GM23338 (cell line): ENCODE data around the gene ZNF410. TPM values are rescaled to one million over a fixed set of nuclear protein-coding genes. Genes with fewer than 3 reads are reported as not detected.

Experiments used
- ATAC-seq: fragments of 200-7000 bp; cut with Tn5 transposase; 3 replicates; pipeline ENCODE4 v1.9.1; 2020
- DNase-seq: peaks from one replicate; pipeline ENCODE4 v3.0.0-alpha.2; 2015; ENCODE audit warnings: low spot score
- H2AFZ ChIP-seq: fragments of 200-600 bp; sonication (generic); 2 replicates; pipeline ENCODE4 v1.8.0; 2016; ENCODE audit warnings: antibody characterized with exemption, mild to moderate bottlenecking, moderate library complexity
- H3F3A ChIP-seq: fragments of 200-600 bp; sonication (generic); replicated peaks from 2 replicates; pipeline ENCODE4 v1.8.0; 2017; ENCODE audit warnings: antibody characterized with exemption, mixed run types, low read depth
- H3K27ac ChIP-seq: fragments of 200-600 bp; sonication (generic); 2 replicates; pipeline ENCODE4 v1.6.1; 2016; ENCODE audit warnings: low read depth
- H3K27me3 ChIP-seq: fragments of 200-600 bp; sonication (generic); 2 replicates; pipeline ENCODE4 v1.8.0; 2016; ENCODE audit warnings: mild to moderate bottlenecking, mixed run types, moderate library complexity; ENCODE audit not compliant: insufficient read depth
- H3K36me3 ChIP-seq: fragments of 200-600 bp; sonication (generic); 2 replicates; pipeline ENCODE4 v1.8.0; 2016; ENCODE audit warnings: mild to moderate bottlenecking; ENCODE audit not compliant: insufficient read depth
- H3K4me1 ChIP-seq: fragments of 200-600 bp; sonication (generic); 2 replicates; pipeline ENCODE4 v1.8.0; 2016; ENCODE audit warnings: mild to moderate bottlenecking, moderate library complexity; ENCODE audit not compliant: insufficient read depth
- H3K4me2 ChIP-seq: fragments of 200-600 bp; sonication (generic); 2 replicates; pipeline ENCODE4 v1.7.1; 2017; ENCODE audit warnings: mixed run types
- H3K4me3 ChIP-seq: fragments of 200-600 bp; sonication (generic); 2 replicates; pipeline ENCODE4 v1.6.1; 2016; ENCODE audit warnings: mixed run types
- H3K79me2 ChIP-seq: fragments of 200-600 bp; sonication (generic); replicated peaks from 2 replicates; pipeline ENCODE4 v1.8.0; 2017; ENCODE audit warnings: mild to moderate bottlenecking; ENCODE audit not compliant: insufficient read depth
- H3K9me2 ChIP-seq: fragments of 200-600 bp; sonication (generic); 2 replicates; pipeline ENCODE4 v1.8.0; 2017; ENCODE audit not compliant: insufficient read depth
- H4K20me1 ChIP-seq: fragments of 200-600 bp; sonication (generic); replicated peaks from 2 replicates; pipeline ENCODE4 v1.8.0; 2017; ENCODE audit warnings: mild to moderate bottlenecking; ENCODE audit not compliant: insufficient read depth
- H3K27ac Mint-ChIP-seq: 2 replicates; pipeline ENCODE4 v1.8.0; 2020; ENCODE audit warnings: inconsistent platforms, mild to moderate bottlenecking, moderate library complexity, mixed read lengths
- H3K27me3 Mint-ChIP-seq: 3 replicates; pipeline ENCODE4 v1.8.0; 2022; ENCODE audit warnings: low read depth, mild to moderate bottlenecking, moderate library complexity, mixed read lengths, inconsistent platforms; ENCODE audit not compliant: insufficient read depth, poor library complexity
- H3K36me3 Mint-ChIP-seq: 3 replicates; pipeline ENCODE4 v1.8.0; 2021; ENCODE audit warnings: low read depth, mild to moderate bottlenecking, inconsistent platforms, moderate library complexity, mixed read lengths
- H3K4me1 Mint-ChIP-seq: 3 replicates; pipeline ENCODE4 v1.8.0; 2020; ENCODE audit warnings: mild to moderate bottlenecking, inconsistent platforms, mixed read lengths
- H3K4me3 Mint-ChIP-seq: 3 replicates; pipeline ENCODE4 v1.8.0; 2021; ENCODE audit warnings: moderate library complexity, mild to moderate bottlenecking, inconsistent platforms, mixed read lengths
- H3K9me3 Mint-ChIP-seq: 3 replicates; pipeline ENCODE4 v1.8.0; 2020; ENCODE audit warnings: moderate library complexity, mild to moderate bottlenecking, inconsistent platforms, mixed read lengths
- EZH2 ChIP-seq: fragments of 200-600 bp; sonication (generic); IDR thresholded peaks from one replicate; pipeline ENCODE4 v1.8.0; 2017; ENCODE audit warnings: antibody characterized with exemption, mild to moderate bottlenecking, low read depth; ENCODE audit not compliant: unreplicated experiment
- EZH2phosphoT487 ChIP-seq: fragments of 200-600 bp; sonication (generic); IDR thresholded peaks from one replicate; pipeline ENCODE4 v1.8.1; 2018; ENCODE audit warnings: antibody characterized with exemption; ENCODE audit not compliant: unreplicated experiment
- polyA plus RNA-seq: library from polyadenylated mRNA; unstranded; fragments of >200 nt; fragmentation: Nextera tagmentation; extraction: Ambion mirVana; gene quantifications from 2 replicates; pipeline ENCODE4 v1.2.1, GENCODE V29; 2016
- total RNA-seq: library from RNA; depleted of rRNA; stranded (reverse); fragments of >200 nt; shearing (Covaris generic); gene quantifications from 2 replicates; pipeline ENCODE4 v1.2.3, GENCODE V29; 2014
- TF ChIP-seq, protein P1 (sequence below), 2 experiments: fragments of 200-600 bp in 1 of 2; sonication (generic) in 1 of 2; conservative IDR thresholded peaks; 2 replicates each; pipeline versions ENCODE4 v1.5.1 to v1.6.1; 2016 to 2017; ENCODE audit warnings: antibody characterized with exemption in 2 of 2, low read depth in 2 of 2, mild to moderate bottlenecking in 2 of 2, moderate library complexity in 1 of 2
- TF ChIP-seq, protein P2 (sequence below): IDR thresholded peaks from one replicate; pipeline ENCODE4 v1.6.1; 2018; ENCODE audit warnings: antibody characterized with exemption; ENCODE audit not compliant: unreplicated experiment
- TF ChIP-seq, protein P3 (sequence below): IDR thresholded peaks from 2 replicates; pipeline ENCODE4 v1.6.1; 2016; ENCODE audit warnings: antibody characterized with exemption
- TF ChIP-seq, protein P4 (sequence below): fragments of 250-450 bp; sonication (Bioruptor Pico); IDR thresholded peaks from 2 replicates; pipeline ENCODE4 v1.5.0; 2020; ENCODE audit warnings: mild to moderate bottlenecking, moderate library complexity

The ZNF410 gene
- total and polyA plus RNA-seq, 2 experiments from 2014 or later, result 10.6 to 20.4 TPM

DNA sequence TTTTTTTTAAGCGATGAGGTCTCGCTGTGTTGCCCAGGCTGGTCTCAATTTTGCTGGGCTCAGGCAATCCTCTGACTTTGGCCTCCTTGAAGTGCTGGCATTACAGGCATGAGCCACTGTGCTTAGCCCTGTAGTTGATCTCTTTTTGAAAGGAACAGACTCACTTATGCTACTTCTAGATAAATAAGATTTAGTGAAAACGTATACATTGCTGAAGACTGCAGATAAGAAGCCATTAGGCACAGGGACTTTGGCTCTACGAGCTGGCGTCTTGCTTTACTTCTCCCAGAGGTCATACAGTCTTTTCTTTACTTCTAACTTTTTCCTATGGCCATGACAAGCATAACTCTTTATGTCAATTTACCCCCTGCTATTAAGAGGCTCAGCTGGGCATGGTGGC is 25.6 kb upstream of the ZNF410 start:
- Histone ChIP-seq H4K20me1 (no peaks in the 10 kb centered on the region; the same call in none of the 2 replicates), H2AFZ (no peak overlapping the region), H3K27ac (no peak overlapping the region), H3K79me2 (no peaks in the 10 kb centered on the region), H3K9me2 (no peaks in the 10 kb centered on the region), H3K27me3 (no peaks in the 10 kb centered on the region), H3F3A (no peaks in the 10 kb centered on the region), H3K4me3 (no peak overlapping the region), H3K4me2 (no peak overlapping the region), H3K36me3 (peaks cover 19% of the 10 kb centered on the region; the same call in 1 of the 2 replicates), H3K4me1 (no peaks in the 10 kb centered on the region)
- Mint-ChIP-seq H3K9me3 (no peaks in the 10 kb centered on the region), H3K4me3 (no peak overlapping the region), H3K4me1 (no peaks in the 10 kb centered on the region), H3K36me3 (peaks cover 26% of the 10 kb centered on the region; the same call in 2 of the 3 replicates), H3K27ac (no peak overlapping the region), H3K27me3 (peaks cover 2% of the 10 kb centered on the region)
- ATAC-seq (no peak), DNase-seq (no peak)
- TF ChIP-seq, protein P1, sequence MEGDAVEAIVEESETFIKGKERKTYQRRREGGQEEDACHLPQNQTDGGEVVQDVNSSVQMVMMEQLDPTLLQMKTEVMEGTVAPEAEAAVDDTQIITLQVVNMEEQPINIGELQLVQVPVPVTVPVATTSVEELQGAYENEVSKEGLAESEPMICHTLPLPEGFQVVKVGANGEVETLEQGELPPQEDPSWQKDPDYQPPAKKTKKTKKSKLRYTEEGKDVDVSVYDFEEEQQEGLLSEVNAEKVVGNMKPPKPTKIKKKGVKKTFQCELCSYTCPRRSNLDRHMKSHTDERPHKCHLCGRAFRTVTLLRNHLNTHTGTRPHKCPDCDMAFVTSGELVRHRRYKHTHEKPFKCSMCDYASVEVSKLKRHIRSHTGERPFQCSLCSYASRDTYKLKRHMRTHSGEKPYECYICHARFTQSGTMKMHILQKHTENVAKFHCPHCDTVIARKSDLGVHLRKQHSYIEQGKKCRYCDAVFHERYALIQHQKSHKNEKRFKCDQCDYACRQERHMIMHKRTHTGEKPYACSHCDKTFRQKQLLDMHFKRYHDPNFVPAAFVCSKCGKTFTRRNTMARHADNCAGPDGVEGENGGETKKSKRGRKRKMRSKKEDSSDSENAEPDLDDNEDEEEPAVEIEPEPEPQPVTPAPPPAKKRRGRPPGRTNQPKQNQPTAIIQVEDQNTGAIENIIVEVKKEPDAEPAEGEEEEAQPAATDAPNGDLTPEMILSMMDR (conservative IDR thresholded peaks at IDR 0.05; ENCODE audit: low read depth in 2 of 2), result no peak
- TF ChIP-seq, protein P2, sequence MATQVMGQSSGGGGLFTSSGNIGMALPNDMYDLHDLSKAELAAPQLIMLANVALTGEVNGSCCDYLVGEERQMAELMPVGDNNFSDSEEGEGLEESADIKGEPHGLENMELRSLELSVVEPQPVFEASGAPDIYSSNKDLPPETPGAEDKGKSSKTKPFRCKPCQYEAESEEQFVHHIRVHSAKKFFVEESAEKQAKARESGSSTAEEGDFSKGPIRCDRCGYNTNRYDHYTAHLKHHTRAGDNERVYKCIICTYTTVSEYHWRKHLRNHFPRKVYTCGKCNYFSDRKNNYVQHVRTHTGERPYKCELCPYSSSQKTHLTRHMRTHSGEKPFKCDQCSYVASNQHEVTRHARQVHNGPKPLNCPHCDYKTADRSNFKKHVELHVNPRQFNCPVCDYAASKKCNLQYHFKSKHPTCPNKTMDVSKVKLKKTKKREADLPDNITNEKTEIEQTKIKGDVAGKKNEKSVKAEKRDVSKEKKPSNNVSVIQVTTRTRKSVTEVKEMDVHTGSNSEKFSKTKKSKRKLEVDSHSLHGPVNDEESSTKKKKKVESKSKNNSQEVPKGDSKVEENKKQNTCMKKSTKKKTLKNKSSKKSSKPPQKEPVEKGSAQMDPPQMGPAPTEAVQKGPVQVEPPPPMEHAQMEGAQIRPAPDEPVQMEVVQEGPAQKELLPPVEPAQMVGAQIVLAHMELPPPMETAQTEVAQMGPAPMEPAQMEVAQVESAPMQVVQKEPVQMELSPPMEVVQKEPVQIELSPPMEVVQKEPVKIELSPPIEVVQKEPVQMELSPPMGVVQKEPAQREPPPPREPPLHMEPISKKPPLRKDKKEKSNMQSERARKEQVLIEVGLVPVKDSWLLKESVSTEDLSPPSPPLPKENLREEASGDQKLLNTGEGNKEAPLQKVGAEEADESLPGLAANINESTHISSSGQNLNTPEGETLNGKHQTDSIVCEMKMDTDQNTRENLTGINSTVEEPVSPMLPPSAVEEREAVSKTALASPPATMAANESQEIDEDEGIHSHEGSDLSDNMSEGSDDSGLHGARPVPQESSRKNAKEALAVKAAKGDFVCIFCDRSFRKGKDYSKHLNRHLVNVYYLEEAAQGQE, result no peak
- TF ChIP-seq, protein P3, sequence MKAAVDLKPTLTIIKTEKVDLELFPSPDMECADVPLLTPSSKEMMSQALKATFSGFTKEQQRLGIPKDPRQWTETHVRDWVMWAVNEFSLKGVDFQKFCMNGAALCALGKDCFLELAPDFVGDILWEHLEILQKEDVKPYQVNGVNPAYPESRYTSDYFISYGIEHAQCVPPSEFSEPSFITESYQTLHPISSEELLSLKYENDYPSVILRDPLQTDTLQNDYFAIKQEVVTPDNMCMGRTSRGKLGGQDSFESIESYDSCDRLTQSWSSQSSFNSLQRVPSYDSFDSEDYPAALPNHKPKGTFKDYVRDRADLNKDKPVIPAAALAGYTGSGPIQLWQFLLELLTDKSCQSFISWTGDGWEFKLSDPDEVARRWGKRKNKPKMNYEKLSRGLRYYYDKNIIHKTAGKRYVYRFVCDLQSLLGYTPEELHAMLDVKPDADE, result no peak
- TF ChIP-seq, protein P4, sequence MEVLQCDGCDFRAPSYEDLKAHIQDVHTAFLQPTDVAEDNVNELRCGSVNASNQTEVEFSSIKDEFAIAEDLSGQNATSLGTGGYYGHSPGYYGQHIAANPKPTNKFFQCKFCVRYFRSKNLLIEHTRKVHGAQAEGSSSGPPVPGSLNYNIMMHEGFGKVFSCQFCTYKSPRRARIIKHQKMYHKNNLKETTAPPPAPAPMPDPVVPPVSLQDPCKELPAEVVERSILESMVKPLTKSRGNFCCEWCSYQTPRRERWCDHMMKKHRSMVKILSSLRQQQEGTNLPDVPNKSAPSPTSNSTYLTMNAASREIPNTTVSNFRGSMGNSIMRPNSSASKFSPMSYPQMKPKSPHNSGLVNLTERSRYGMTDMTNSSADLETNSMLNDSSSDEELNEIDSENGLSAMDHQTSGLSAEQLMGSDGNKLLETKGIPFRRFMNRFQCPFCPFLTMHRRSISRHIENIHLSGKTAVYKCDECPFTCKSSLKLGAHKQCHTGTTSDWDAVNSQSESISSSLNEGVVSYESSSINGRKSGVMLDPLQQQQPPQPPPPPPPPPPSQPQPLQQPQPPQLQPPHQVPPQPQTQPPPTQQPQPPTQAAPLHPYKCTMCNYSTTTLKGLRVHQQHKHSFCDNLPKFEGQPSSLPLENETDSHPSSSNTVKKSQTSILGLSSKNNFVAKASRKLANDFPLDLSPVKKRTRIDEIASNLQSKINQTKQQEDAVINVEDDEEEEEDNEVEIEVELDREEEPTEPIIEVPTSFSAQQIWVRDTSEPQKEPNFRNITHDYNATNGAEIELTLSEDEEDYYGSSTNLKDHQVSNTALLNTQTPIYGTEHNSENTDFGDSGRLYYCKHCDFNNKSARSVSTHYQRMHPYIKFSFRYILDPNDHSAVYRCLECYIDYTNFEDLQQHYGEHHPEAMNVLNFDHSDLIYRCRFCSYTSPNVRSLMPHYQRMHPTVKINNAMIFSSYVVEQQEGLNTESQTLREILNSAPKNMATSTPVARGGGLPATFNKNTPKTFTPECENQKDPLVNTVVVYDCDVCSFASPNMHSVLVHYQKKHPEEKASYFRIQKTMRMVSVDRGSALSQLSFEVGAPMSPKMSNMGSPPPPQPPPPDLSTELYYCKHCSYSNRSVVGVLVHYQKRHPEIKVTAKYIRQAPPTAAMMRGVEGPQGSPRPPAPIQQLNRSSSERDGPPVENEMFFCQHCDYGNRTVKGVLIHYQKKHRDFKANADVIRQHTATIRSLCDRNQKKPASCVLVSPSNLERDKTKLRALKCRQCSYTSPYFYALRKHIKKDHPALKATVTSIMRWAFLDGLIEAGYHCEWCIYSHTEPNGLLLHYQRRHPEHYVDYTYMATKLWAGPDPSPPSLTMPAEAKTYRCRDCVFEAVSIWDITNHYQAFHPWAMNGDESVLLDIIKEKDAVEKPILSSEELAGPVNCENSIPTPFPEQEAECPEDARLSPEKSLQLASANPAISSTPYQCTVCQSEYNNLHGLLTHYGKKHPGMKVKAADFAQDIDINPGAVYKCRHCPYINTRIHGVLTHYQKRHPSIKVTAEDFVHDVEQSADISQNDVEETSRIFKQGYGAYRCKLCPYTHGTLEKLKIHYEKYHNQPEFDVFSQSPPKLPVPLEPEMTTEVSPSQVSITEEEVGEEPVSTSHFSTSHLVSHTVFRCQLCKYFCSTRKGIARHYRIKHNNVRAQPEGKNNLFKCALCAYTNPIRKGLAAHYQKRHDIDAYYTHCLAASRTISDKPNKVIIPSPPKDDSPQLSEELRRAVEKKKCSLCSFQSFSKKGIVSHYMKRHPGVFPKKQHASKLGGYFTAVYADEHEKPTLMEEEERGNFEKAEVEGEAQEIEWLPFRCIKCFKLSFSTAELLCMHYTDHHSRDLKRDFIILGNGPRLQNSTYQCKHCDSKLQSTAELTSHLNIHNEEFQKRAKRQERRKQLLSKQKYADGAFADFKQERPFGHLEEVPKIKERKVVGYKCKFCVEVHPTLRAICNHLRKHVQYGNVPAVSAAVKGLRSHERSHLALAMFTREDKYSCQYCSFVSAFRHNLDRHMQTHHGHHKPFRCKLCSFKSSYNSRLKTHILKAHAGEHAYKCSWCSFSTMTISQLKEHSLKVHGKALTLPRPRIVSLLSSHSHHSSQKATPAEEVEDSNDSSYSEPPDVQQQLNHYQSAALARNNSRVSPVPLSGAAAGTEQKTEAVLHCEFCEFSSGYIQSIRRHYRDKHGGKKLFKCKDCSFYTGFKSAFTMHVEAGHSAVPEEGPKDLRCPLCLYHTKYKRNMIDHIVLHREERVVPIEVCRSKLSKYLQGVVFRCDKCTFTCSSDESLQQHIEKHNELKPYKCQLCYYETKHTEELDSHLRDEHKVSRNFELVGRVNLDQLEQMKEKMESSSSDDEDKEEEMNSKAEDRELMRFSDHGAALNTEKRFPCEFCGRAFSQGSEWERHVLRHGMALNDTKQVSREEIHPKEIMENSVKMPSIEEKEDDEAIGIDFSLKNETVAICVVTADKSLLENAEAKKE, result no peak
- TF ChIP-seq EZH2 (no peak), EZH2phosphoT487 (no peak)
